AG10803 (cell line): ENCODE measurements around the gene TEX48.
A peak's percentile ranks its signal among the peaks of the same experiment; 100 is the strongest.

Source experiments
- DNase-seq: peaks from one replicate; pipeline ENCODE4 v3.0.0; 2010; ENCODE audit warnings: low read depth
- H3K4me3 ChIP-seq: 2 replicates; pipeline ENCODE4 v1.5.1; 2011; ENCODE audit warnings: mild to moderate bottlenecking, low read length, control low read depth
- TF ChIP-seq, protein P1 (sequence below): conservative IDR thresholded peaks from 2 replicates; pipeline ENCODE4 v1.5.1; 2011; ENCODE audit warnings: mild to moderate bottlenecking, low read length, control low read depth, inconsistent platforms

Gene TEX48, protein sequence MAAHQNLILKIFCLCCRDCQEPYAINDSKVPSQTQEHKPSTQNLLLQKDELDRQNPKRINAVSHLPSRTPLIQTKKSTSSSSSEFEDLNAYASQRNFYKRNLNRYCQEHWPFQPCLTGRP

DNA sequence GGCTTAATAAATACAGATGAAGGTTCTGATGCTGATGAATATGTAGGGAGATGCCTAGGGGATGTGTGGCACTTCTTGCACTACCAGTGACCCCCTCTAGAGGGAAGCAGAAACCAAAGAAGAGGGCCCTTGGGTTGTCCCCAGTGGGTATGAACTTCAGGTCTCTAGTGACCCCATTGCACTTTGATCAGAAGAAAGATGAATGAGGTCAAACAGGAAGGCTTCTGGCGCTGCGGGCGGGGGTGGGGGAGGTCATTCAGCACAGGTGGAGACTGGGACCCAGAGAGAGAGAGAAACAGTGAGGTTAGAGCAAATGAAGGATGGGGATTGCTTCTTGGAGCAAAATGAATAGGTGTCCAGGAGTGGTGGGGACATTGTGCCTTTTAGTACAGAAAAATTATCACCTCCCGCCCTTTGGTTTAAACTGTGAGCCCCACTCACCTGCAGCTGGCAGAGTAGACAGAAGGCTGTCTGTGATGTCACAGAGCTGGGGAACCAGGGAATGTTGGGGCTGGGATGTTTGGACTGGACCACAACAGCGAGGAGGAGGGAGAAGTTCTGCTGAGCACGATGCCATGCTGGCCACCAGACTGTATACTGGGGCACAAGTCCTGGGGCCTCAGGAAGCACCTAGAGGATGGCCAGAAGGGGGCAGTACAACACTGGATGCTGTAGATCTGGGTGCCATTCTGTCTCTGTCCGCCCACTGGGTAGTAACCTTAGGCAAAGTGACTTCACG lies at the start of gene TEX48:
Gene TEX48, minus strand, starts transcription at position 599 of the 739 bp plus-strand sequence. CDS start 10,469 bp downstream, outside the sequence.
- TF ChIP-seq, protein P1, sequence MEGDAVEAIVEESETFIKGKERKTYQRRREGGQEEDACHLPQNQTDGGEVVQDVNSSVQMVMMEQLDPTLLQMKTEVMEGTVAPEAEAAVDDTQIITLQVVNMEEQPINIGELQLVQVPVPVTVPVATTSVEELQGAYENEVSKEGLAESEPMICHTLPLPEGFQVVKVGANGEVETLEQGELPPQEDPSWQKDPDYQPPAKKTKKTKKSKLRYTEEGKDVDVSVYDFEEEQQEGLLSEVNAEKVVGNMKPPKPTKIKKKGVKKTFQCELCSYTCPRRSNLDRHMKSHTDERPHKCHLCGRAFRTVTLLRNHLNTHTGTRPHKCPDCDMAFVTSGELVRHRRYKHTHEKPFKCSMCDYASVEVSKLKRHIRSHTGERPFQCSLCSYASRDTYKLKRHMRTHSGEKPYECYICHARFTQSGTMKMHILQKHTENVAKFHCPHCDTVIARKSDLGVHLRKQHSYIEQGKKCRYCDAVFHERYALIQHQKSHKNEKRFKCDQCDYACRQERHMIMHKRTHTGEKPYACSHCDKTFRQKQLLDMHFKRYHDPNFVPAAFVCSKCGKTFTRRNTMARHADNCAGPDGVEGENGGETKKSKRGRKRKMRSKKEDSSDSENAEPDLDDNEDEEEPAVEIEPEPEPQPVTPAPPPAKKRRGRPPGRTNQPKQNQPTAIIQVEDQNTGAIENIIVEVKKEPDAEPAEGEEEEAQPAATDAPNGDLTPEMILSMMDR = peak; percentile 88
- H3K4me3 ChIP-seq = no peak within 1 kb of the TSS
- DNase-seq = peak; percentile 82

DNA sequence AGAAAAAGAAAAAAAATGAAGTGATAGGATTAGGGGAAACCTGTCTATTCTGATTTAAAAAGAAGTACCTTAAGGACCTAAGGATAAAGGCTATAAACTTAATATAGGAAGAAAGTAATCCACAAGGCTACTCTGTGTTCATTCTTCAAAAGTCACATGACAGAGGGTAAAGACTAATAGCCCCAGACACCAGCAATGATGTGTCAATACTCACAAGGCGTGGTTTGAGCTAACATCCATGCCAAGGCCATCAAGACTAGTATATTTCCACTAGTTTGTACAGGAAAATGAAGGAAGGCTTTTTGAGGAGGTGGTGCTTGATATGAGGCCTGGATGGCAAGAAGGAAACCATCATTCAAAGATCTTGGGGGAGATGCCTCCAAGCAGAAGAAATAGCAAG lies 49.7 kb upstream of the TEX48 start:
- H3K4me3 ChIP-seq = no peak overlapping the region

DNA sequence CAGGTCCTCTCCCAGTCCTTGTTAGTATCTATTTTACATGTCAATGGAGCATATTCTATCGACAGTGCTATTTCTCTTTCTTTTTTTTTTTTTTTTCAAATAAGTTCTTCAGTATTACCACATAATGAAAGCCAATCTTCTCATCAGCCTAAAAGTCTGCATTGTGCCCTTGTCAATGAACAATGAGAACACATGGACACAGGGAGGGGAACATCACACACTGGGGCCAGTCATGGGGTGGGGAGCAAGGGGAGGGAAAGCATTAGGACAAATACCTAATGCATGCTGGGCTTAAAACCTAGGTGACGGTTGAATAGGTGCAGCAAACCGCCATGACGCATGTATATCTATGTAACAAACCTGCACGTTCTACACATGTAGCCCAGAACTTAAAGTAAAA lies 47.7 kb upstream of the TEX48 start:
- H3K4me3 ChIP-seq = no peak overlapping the region
- DNase-seq = no peak
- TF ChIP-seq, protein P1 = no peak

More for the DNA sequence above, 49.7 kb upstream of the TEX48 start:
- TF ChIP-seq, protein P1 = no peak
- no peak for DNase-seq

DNA sequence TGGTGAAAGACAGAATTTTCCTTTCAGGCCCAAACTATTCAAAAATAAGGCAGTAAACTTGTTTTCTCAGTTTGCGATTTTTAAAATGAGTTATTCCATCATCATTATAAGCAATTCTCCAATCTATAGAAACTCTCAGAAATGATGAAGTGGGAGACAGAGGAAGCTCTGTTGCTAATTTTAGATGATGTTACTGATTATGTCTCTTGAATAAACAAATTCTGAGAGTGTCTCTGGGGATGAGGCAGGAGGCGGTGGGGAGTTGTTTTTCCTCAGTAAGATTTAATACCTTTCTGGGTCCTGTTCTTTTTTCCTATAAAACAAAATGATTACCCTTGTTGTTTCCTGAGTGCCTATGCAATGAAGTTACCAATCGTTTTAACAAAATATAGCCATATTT lies 43.9 kb upstream of the TEX48 start:
- DNase-seq = no peak
- H3K4me3 ChIP-seq = no peak overlapping the region
- TF ChIP-seq, protein P1 = no peak

DNA sequence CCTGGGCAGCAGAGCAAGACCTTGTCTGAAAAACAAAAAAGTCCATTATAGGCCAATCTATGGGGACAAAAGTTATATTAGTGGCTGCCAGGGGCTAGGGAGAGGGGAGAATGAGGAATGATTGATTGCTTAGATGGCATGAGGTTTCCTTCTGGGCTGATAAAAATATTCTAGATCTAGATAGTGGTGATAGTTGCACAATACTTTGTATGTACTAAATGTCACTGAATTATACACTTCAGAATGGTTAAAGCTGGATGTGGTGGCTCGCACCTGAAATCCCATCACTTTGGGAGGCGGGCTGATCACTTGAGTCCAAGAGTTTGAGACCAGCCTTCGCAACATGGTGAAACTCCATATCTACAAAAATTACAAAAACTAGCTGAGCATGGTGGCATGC lies 42.8 kb upstream of the TEX48 start:
- DNase-seq = no peak
- no peak overlapping the region for H3K4me3 ChIP-seq
- TF ChIP-seq, protein P1 = no peak

DNA sequence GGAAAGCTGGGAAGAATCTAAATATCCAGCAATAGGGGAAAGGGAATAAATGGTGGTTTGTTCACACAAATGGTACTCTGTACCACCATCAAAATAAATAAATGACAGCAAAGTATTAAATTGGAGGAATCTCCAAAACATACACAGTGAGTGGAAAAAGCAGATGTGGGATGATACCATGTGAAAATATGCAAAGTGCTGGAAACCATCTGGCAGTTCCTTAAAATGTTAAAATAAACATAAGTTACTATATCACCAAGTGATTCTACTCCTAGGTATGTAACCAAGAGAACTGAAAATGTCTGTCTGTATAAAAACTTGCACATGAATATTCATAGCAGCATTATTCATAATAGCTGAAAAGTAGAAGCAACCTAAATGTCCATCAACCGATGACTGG lies 41.9 kb upstream of the TEX48 start:
- peak; percentile 70 for DNase-seq
- TF ChIP-seq, protein P1 = no peak

DNA sequence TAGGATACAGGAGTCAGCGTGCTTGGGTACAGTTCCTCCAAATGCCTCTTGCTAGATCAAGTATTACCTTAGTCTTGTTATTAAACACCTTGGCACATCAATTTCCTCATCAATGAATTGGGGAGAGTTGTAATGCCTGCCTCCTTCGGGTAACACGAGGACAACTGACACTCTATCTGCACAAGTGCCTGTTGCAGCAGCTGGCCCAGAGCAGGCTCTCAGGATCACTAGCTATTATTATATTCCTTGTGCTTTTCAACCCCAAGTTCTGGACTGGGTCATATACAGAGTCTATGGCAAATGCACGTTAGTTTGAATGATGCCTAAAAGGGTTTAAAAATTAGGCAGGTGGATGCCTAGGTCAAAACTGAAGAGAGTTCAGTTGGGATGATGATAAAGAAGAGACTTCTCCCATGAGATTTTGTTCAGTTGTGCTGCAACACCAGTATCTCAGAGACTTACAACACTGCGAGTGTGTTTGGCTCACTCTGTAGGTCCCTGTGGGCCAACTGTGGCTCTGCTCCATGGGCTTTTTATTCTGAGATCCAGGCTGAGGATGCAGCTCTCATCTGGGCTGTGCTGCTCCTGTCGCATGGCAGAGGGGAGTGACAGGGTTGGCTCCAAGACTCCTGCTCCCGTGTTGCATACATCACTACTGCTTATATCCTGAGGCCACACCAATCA lies 41.1 kb upstream of the TEX48 start:
- no peak overlapping the region for H3K4me3 ChIP-seq
- peak; percentile 32 for DNase-seq
- TF ChIP-seq, protein P1 = no peak

More for the DNA sequence above, 41.9 kb upstream of the TEX48 start:
- H3K4me3 ChIP-seq = no peak overlapping the region
